ENCODE measurements around the gene BCAS1.
"Not testable (repeated sequence)": the region's sequence is repeated elsewhere in the genome, so short reads cannot be mapped to it uniquely, and the experiment has no call there.

BCAS1 gene

DNA sequence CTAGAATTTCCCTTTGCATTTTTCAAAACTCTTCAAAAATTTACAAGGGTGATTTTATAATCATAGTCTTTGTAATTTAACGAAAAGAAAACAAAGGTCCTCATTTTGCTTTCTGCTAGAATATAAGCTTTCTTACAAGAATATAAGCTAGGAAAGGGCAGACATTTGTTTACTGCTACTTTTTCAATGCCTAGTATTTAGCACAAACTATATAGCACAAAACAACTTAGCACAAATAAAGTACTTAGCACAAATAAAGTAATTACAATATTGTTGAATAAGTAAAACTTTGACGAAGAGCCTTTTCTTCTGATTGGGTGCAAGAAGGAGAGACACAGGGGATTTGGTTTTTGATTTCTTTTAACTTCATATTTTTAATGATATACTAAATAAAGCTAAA, 87.8 kb downstream of the BCAS1 start:
- DNase-seq: no peak

DNA sequence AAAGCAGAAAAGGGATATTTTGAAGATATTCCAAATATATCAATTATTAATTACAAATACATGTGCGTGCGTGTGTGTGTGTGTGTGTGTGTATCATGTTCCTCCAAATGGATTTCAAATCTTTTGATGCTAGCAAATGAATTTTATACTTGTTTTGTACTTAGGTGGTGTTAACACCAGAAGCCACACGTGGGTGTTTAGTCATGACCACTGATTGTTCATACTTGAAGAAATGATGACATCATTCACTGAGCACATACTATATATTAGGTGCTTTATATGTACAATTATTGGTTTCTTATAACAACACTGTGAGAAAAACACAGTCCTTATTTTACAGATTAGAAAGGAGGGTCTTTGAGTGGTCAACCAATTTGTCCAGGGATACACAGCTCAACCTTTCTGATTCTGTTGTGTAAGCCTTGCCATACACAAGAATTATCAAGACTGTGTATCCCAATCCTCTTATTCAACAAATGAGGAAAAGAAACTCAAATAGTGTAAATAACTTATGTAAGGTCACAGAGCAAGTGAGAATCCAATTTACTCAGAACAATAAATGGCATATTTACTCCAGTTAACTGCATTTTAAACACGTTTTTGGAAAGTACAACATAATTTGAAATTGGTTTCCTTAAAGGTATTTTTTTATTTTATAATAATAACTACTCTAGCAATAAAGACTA, 88.5 kb downstream of the BCAS1 start:
- no peak for DNase-seq

DNA sequence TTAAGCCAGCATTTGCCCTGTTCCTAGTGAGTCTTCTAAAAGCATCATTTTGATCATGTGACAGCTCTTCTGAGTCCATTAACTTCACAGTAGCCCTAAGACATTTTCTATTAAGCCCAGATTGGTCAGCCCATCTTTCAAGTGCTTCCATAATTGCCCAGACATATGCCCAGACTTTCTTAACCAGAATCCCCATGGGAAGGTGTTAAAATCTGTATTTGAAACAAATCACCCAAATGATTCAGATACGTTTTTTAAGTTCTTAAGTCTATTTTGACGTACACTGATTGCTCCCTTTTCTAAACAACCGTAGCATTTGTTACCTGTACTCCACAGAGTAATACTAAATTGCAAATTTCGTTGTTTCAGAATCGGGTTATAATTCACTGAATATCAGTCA, 89.3 kb downstream of the BCAS1 start:
- no peak for DNase-seq

DNA sequence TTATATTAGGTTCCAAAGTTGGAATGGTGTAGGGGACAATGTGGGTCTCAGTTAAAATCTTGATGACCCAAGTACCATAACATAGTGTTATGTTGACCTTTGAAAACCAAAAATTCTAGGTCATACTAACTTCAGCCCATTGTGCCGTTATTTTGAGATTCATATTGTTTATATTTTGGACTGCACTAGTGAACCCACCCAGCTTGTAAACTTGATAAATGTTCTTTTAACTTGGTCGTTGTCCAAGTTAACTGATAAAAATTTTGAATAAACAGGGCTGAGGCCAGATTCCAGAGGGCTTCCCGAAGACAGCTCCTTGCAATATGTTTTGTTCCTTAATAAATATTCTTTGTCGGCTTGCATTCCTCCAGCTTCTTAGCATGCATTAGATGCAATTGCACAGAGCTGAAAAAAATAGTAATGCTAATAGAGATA, 90.3 kb downstream of the BCAS1 start:
- DNase-seq: no peak

DNA sequence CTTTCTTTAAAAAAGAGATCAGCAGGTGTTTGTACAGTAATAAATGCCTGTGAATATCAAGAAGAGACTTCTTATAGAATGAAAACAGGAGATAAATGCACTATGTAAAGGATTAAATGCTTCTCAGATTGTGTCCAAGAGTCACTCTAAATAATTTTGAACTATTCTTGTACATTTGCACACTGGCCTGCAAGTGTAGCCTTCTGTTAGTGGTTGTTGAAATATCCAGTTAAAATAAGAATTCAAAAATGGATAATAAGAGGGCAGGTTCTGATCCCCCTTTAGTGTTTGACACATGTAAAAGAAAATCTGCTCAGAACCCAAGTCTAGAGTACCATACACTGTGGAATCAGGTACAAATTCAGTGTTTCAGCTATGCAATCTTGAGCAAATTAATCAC, 91.9 kb downstream of the BCAS1 start:
- no peak for DNase-seq

DNA sequence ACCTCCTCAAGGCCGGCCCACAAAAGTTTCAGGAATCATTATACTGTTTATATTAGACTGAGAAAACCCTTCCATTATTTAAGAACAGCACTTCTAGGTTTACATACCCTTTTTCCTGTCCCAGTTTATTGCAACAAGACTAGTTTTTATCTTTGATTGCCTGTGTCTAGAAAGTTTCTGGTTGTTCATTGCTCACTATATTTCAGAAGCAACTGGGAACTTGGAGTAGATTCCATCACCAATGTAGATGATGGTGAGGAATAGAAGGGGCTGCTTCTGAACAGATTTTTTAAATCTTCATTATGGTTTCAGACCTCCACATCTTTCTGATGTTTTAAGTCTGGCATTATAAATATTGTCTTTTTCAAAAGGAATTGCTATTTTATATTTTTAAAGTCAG, 93.0 kb downstream of the BCAS1 start:
- DNase-seq: no peak

DNA sequence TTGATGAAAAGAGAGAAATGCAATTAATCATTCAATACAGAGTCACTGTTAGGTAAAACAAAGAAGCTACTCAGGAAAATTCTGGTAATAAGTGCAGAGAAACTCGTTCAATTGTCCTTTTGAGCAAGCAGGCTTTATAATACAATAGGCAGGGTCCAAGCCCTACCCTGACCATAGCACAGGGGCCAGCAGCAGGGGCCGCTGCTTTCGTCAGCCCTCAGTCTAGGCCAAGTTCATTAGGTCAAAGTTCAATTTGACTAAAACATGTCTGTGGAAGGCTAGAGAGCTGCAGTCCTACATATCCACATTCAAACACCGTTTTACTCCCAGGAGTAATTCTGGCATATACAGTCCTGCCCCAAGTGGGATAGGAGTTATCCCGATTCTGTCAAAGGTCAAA, 94.6 kb downstream of the BCAS1 start:
- no peak for DNase-seq

DNA sequence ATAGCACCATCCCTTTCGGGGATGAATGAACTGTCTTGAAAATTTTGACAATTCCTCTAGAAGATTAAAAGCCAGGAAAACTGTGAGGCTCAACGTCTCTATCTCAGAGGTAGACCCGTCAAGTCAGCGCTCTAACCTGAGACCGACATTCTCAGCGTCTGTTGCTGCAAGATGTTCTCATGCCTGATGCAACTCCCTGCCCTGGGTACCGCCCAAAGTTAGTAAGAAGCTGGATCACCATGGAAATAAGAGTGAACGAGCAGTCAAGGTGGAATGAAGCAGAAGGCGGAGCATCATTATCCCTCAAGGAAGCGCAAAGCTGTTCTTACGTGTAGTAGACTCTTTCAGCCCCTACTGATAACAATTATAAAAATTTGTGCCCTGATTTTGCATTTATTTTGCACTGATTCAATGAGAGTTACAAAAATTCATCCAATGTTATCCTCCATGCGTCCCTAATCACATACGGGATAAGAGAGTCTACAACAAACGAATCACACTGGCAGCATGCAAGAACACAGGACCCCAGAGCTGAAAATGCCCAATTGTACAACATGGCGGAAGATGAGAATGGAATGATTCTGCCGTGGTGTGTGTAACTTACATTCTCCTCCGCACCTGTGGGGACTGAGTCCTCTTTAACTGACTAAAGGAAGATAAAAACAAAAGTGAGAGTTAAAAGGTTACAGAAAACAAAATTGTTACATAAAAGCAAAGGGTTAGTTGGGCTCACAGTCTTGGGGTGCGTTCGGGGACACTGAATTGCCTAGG, 95.4 kb downstream of the BCAS1 start:
- DNase-seq: no peak

DNA sequence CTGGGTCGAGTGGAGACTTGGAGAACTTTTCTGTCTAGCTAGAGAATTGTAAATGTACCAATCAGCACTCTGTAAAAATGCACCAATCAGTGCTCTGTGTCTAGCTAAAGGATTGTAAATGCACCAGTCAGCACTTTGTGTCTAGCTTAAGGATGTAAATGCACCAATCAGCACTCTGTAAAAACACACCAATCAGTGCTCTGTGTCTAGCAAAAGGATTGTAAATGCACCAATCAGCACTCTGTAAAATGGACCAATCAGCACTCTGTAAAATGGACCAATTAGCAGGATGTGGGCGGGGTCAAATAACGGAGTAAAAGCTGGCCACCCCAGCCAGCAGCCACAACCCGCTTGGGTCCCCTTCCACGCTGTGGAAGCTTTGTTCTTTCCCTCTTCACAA, 96.5 kb downstream of the BCAS1 start:
- not testable (repeated sequence) for DNase-seq

DNA sequence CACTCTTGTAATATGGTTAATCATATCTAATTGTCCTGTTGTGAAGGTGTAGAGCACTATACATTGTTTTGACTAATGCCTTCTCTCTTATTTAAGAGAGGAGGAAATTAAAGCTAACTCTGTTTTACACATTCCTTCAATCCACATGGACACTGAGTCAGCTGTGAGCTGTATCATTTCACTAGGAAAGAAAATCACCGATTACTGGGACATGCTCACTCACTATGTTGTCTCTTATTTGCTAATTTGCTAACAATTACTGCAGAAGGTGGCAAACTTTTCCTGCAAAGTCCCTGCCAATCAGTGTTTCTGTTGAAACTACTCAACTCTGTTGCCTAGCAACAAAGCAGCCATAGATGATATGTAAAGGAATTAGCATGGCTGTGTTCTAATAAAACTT, 98.2 kb downstream of the BCAS1 start:
- DNase-seq: no peak

DNA sequence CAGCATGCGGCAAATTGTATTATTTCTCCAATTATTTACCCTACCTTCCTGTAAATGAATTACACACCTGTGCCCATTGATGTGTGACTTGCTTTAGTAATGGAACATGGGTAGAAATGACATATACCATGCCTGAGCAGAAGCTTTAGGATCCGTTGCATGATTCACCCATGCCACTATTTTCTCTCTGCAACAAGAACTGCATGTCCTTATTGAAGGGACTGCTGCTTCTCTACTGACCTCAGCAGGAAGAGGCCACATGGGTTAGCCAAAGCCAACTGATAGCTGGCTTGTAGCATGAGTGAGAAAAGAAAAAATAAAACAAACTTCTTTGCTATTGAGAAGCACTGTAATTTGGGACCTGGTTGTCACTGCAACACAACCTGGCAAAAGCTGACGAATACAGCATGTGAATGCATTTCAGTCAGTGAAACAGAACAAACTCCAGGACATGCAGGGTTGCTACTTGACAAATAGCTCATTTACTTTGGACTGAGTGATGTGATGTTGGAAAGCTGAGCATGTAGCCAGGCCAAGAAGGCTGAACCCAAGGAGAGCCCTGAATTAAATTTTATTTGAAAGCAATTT, 99.2 kb downstream of the BCAS1 start:
- DNase-seq: no peak

DNA sequence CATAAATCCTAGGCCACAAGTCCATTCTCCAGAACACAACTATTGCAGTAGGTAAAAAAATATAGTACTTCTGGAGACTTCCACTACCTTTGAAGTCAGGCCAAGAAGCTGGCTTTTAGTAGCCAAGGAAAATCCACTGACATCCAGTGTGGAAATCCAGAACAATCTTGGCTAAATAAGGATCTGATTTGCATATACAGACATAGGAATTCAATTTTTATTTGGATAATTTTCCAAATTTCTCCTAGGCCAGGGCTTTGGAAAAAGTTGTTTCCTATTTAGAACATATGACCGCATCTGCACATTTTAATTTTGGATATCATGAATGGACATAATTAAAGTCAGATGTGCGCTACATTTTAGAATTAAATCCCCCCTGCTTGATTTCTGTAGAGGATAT, 100.2 kb downstream of the BCAS1 start:
- no peak for DNase-seq

DNA sequence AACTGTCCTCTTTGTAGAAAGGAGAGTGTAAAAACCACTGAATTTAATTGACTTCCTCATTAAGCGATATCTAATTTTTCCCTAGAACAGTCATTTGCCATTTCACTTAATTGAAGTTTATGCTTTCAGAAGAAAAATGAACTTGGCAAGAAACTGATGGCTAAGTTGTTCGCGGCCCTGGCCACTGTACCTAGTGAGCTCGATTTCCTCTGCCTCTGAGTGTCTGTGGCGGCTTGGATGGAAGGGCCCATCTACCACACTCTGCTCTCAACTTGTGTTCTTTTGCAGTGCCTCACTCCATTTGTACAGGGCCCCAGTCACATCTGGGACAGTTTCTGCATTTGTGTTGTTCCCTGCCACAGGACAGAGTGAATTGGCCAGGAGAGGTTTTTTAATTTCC, 102.9 kb downstream of the BCAS1 start:
- no peak for DNase-seq

DNA sequence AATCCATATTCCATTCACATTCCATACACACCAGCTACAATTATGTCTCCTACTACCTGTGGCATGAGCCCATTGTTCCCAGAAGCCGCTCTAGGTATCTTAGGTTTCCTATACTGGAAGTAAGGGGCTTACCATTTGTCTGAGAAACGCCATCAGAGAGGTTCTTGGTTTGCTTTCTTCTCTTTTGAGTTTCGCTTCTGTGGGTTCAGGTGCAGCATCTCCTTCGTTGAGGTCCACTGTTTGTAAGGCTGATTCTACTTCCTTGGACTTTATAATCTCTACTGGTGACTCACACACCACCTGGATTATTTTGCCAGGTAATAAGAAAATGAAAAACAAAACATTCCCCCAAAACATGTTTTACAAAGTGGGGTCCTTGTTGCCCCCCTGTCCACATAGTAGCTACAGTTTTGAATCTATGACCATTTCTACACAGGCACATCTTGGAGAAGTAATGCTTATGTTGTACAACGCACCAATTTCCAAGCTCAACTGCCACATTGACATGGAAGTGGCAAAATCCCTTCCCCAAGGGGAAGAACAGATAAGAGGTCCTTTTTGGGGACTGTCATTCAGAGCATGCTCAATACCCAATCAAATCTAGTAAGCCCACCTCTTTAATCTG, 103.5 kb downstream of the BCAS1 start:
- no peak for DNase-seq

DNA sequence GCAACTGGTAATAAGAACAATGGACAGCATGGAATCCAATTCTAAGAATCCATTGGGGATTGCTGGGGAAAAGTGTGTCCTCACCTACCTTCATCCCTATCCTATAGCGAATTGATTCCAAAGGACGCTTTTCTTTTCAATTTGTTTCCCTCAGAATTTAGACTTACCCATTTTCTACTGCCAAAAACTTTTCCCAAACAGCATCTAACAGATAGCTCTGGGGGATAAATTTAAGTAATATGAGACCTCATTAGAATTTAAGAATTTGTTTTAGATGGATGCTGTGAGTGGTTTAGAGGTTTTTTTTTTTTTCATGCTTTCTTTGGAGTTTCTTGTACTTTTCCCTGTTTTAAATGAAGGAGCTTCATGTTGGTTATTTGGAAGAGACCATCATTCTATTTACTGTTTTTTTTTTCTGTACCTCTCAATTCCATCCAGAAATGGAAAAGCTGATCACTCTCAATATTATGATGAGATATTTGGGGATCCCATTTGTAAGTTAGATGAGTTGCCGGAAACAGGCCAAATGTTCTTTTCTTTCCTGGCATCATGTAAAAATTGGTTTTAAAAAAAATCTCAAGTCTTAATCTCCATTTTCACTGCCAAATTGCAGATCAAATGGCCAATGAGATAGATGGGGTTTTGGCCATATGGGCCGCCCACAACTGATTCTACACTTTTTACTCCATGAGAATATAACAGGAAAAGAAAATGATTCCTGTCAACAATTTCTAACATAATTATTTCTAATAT, 105.7 kb downstream of the BCAS1 start:
- DNase-seq: no peak

DNA sequence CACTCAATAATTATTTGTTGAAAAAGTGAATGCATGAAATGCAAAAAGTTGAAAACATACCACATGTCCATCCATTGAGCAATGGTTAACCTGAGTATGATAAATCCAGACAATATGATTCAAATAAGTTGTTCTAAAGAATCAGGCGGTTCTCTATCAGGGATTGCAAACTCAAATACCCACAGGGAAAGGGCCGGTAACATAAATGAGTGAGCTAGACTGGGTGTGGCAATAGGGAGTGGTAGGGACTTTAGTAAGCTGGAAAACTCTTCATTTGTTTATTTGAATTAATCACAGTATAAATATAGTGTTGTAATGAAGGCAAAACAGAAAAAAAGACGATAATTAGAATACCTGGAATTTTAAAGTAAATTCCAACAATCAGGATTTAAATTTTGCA, 106.3 kb downstream of the BCAS1 start:
- no peak for DNase-seq

DNA sequence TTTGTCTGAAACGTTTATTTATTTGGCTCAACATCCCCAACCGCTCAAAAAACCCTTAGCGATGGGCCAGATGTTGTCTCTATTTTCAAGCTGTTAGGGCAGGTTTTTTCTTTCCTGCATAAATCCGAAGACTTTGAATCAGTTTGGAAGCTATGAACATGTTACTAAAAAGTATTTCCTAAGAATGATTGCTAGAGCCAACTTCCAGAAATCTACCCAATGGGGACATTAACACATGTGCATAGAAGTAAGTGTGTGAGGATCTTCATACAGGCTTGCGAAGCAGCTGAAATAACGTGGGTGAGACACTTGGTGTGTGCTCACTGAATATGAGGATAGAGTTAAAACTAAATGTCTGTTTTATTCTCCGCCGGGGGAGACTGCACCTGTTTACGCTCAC, 106.8 kb downstream of the BCAS1 start:
- DNase-seq: no peak

DNA sequence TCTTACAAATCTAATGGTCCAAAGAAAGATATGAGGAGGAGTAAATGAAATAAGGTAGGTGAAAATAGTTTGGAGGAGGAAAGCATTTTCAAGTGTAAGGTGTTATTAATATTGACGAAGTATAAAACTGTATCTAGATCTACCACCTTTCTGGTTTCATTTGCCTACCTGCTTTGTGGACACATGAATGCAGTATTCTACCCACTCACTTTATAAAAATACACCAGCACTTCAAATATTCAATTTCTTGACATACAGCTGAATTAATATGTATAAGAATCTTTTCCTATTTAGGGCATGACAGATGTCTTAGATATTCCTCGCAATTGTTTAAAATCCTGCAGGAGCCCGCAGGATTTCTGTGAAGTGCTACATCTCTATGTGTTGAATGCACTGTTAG, 108.0 kb downstream of the BCAS1 start:
- no peak for DNase-seq

DNA sequence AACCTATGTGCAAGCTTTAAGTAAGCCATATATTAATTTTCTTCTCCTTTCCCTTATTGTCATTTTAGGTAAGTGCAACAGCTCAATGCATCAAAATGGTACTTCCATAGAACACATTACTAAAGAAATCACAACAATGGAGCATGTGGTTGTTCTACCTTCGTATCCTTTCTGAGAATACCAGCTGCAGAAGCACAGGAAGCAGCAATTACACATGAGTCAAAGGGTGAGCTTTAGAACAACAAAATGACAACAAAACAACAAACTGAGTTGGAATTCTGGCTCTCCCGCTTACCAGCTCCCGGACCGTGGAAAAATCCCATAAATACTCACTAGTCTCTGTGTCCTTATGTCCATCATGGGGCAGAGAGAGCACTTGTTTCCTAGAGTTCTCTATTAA, 108.9 kb downstream of the BCAS1 start:
- no peak for DNase-seq

DNA sequence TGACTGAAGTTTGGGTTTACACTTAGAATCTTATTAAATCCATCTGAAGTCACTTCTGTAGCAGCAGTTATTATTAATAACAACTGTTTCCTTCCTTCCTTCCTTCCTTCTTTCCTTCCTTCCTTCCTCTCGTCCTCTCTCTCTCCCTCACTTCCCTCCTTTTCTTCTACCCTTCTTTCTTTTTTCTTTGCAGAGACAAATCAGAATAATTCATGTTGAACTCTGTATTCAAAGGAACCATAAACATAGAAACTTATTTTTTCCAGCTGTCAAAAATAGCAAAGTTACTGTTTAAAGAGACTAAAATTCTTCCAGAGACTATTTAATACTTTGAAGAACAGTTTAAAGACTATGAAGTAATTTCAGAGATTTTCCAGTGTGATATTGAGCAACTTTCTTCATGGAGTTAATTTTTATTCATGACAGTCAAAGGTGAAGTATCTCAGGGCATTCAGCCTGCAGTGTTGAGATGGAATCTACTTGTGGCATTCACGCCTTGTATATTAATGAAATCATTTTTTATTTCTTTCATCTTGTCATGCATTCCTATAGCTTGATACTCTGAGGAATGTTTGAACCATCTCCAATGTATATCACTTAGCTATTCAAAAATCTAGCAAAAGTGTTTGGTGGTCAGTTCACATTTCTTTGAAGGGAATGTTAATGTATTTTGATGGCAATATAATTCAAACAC, 109.7 kb downstream of the BCAS1 start:
- DNase-seq: no peak

DNA sequence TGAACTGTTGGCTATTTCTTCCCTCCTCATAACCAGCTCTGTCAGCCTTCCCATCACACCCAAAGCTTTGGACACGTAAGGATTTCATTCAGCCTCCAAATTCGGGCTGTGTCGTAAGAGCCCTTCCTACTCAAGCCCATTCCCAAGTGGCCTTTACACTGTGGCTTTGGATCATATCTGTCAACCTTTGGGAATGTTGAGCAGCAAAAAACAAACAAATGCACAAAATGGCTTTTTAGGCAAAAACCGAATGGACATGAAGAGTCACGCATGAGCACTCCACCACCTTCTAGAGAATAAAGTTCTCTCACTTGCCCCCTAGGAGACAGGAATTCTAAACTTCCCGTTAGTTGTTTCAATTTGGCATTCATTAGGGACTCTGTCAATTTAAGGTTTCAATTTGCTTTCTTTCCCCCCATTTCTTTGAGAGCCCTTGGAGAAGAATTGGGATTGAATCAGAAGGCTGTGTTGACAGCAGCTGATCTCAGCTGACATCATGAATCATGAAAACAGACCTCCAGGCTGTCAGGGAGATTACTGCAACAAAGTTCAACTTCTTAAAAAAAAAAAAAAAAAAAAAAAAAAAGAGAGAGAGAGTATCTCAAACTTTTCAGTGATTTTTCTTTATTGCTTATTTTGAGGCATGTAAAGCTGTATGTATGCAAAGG, 110.3 kb downstream of the BCAS1 start:
- no peak for DNase-seq

DNA sequence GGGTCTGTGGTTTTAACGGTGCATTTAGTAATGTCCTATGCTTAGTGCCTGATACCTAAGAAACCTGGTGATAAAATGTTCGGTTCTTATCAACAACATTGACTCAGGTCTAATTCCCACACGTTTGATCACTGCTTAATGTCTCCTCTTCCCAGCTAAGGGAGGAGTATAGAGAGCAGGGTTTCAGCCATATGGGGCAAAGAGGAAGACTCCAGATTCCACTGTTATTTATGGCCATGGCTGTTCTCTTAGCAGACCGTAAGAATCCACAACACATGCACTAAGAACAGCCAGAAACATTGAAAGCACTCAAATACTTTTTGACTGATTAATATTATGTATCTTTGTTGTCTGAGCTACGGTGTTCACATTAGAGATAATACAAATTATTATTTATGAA, 112.1 kb downstream of the BCAS1 start:
- no peak for DNase-seq
